NCI-H1092 (cell line): Measurements from ENCODE around the gene RALGAPB.

ENCODE experiments used
- DNase-seq: peaks from one replicate; lab custom pipeline; 2025; lab: John Stamatoyannopoulos, UW

Gene RALGAPB

GRCh38 chr20:38548356-38549083 is 75.9 kb downstream of the RALGAPB start:
- no peak for DNase-seq

- DNase-seq = no peak
Measured at GRCh38 chr20:38550274-38550673, 77.6 kb downstream of the RALGAPB start.

GRCh38 chr20:38551056-38551626 is 78.5 kb downstream of the RALGAPB start:
- no peak for DNase-seq

- DNase-seq = no peak
Measured at GRCh38 chr20:38554986-38555385, 82.3 kb downstream of the RALGAPB start.

- no peak for DNase-seq
Measured at GRCh38 chr20:38555395-38555794, 82.8 kb downstream of the RALGAPB start.

GRCh38 chr20:38557174-38557573 is 84.5 kb downstream of the RALGAPB start:
- no peak for DNase-seq

- DNase-seq = no peak
Measured at GRCh38 chr20:38558596-38559360, 86.1 kb downstream of the RALGAPB start.

- no peak for DNase-seq
Measured at GRCh38 chr20:38559764-38560163, 87.1 kb downstream of the RALGAPB start.

GRCh38 chr20:38563802-38564431 is 91.3 kb downstream of the RALGAPB start:
- no peak for DNase-seq

GRCh38 chr20:38564680-38565079 is 92.0 kb downstream of the RALGAPB start:
- no peak for DNase-seq

GRCh38 chr20:38566036-38566598 is 93.5 kb downstream of the RALGAPB start:
- DNase-seq = no peak

- no peak for DNase-seq
Measured at GRCh38 chr20:38569747-38570525, 97.3 kb downstream of the RALGAPB start.

GRCh38 chr20:38573413-38573812 is 100.8 kb downstream of the RALGAPB start:
- no peak for DNase-seq

GRCh38 chr20:38579219-38579910 is 106.7 kb downstream of the RALGAPB start:
- DNase-seq = no peak

- DNase-seq = no peak
Measured at GRCh38 chr20:38579921-38580320, 107.3 kb downstream of the RALGAPB start.

GRCh38 chr20:38581013-38581412 is 108.4 kb downstream of the RALGAPB start, which contains the start of gene ADIG:
TSS of gene ADIG (plus strand) at chr20:38581197. CDS start at chr20:38581251, 54 bp downstream.
- no peak for DNase-seq

GRCh38 chr20:38581830-38582358 is 109.3 kb downstream of the RALGAPB start:
- no peak for DNase-seq

GRCh38 chr20:38583306-38583705 is 110.7 kb downstream of the RALGAPB start:
- DNase-seq = no peak

- no peak for DNase-seq
Measured at GRCh38 chr20:38584099-38584763, 111.6 kb downstream of the RALGAPB start.
